ENCODE measurements around the gene TUBG2.

TUBG2 gene

GRCh38 chr17:42672038-42672437 lies 13.0 kb downstream of the TUBG2 start:
- Histone ChIP-seq H2AFZ (ENCODE audit: insufficient read depth, low read length, poor library complexity) (no peak overlapping the region), H3K18ac (ENCODE audit: low read length) (no peak overlapping the region), H4K8ac (ENCODE audit: low read depth, low read length) (no peak overlapping the region), H2BK12ac (ENCODE audit: low read length) (no peak overlapping the region), H2BK5ac (ENCODE audit: low read depth, low read length, poor library complexity) (no peak overlapping the region), H3K27me3 (ENCODE audit: insufficient read depth, low read length) (peaks cover 7% of the 10 kb centered on the region), H3K4me2 (ENCODE audit: low read length) (no peak overlapping the region), H2AK5ac (ENCODE audit: low read length) (no peak overlapping the region), H3K4ac (ENCODE audit: low read depth, low read length) (no peak overlapping the region), H3K4me1 (ENCODE audit: control insufficient read depth in 1 of 2, insufficient read depth in 2 of 2, low read length in 2 of 2) (peaks cover 33 to 48% of the 10 kb centered on the region in 2 experiments), H3K23ac (ENCODE audit: low read length) (no peak overlapping the region), H4K12ac (ENCODE audit: low read depth, low read length) (no peak overlapping the region), H3K4me3 (ENCODE audit: low read depth, low read length) (no peak overlapping the region), H3K36me3 (ENCODE audit: control insufficient read depth in 1 of 2, insufficient read depth in 2 of 2, low read length in 2 of 2) (peaks cover 26% of the 10 kb centered on the region in 2 experiments), H4K91ac (ENCODE audit: low read depth, low read length) (no peak overlapping the region), H3K79me1 (ENCODE audit: low read length) (peaks cover 7% of the 10 kb centered on the region), H3K9me3 (ENCODE audit: insufficient read depth, low read depth, low read length) (peaks cover 5% of the 10 kb centered on the region), H3K79me2 (ENCODE audit: control insufficient read depth, insufficient read depth, low read length, poor library complexity) (peaks cover 4% of the 10 kb centered on the region), H3K9ac (ENCODE audit: low read length) (no peak overlapping the region), H3K14ac (ENCODE audit: low read length) (no peak overlapping the region), H3K27ac (ENCODE audit: low read depth, low read length) (no peak overlapping the region), H2BK120ac (ENCODE audit: insufficient read depth, low read length, poor library complexity) (no peak overlapping the region)
- no CpG with 5 or more reads among the region's 28 CpGs for WGBS (ENCODE audit: extremely low coverage, insufficient coverage, insufficient read length)
- DNase-seq = no peak

GRCh38 chr17:42673266-42673884 lies 14.3 kb downstream of the TUBG2 start:
- Histone ChIP-seq H2BK5ac (ENCODE audit: low read depth, low read length, poor library complexity) (no peak overlapping the region), H2BK120ac (ENCODE audit: insufficient read depth, low read length, poor library complexity) (no peak overlapping the region), H3K27ac (ENCODE audit: low read depth, low read length) (no peak overlapping the region), H3K79me1 (ENCODE audit: low read length) (peaks cover 17% of the 10 kb centered on the region), H2AK5ac (ENCODE audit: low read length) (no peak overlapping the region), H3K9ac (ENCODE audit: low read length) (no peak overlapping the region), H3K27me3 (ENCODE audit: insufficient read depth, low read length) (peaks cover 7% of the 10 kb centered on the region), H3K23ac (ENCODE audit: low read length) (no peak overlapping the region), H2BK12ac (ENCODE audit: low read length) (no peak overlapping the region), H3K79me2 (ENCODE audit: control insufficient read depth, insufficient read depth, low read length, poor library complexity) (peaks cover 6% of the 10 kb centered on the region), H3K4me1 (ENCODE audit: control insufficient read depth in 1 of 2, insufficient read depth in 2 of 2, low read length in 2 of 2) (peaks cover 31 to 44% of the 10 kb centered on the region in 2 experiments), H3K4me2 (ENCODE audit: low read length) (no peak overlapping the region), H4K12ac (ENCODE audit: low read depth, low read length) (no peak overlapping the region), H3K36me3 (ENCODE audit: control insufficient read depth in 1 of 2, insufficient read depth in 2 of 2, low read length in 2 of 2) (peaks cover 17 to 19% of the 10 kb centered on the region in 2 experiments), H3K4ac (ENCODE audit: low read depth, low read length) (no peak overlapping the region), H2AFZ (ENCODE audit: insufficient read depth, low read length, poor library complexity) (no peak overlapping the region), H4K8ac (ENCODE audit: low read depth, low read length) (no peak overlapping the region), H3K18ac (ENCODE audit: low read length) (no peak overlapping the region), H3K4me3 (ENCODE audit: low read depth, low read length) (no peak overlapping the region), H4K91ac (ENCODE audit: low read depth, low read length) (no peak overlapping the region), H3K14ac (ENCODE audit: low read length) (no peak overlapping the region), H3K9me3 (ENCODE audit: insufficient read depth, low read depth, low read length) (peaks cover 5% of the 10 kb centered on the region)
- no CpG with 5 or more reads among the region's 30 CpGs for WGBS (ENCODE audit: extremely low coverage, insufficient coverage, insufficient read length)
- no peak for DNase-seq

GRCh38 chr17:42673885-42674754 lies 15.0 kb downstream of the TUBG2 start:
- Histone ChIP-seq H3K4me2 (ENCODE audit: low read length) (peak overlapping the region; percentile 27), H3K23ac (ENCODE audit: low read length) (no peak overlapping the region), H2BK5ac (ENCODE audit: low read depth, low read length, poor library complexity) (no peak overlapping the region), H3K4me3 (ENCODE audit: low read depth, low read length) (no peak overlapping the region), H4K91ac (ENCODE audit: low read depth, low read length) (no peak overlapping the region), H3K9ac (ENCODE audit: low read length) (no peak overlapping the region), H3K27me3 (ENCODE audit: insufficient read depth, low read length) (peaks cover 7% of the 10 kb centered on the region), H4K8ac (ENCODE audit: low read depth, low read length) (no peak overlapping the region), H3K79me1 (ENCODE audit: low read length) (peaks cover 21% of the 10 kb centered on the region), H3K79me2 (ENCODE audit: control insufficient read depth, insufficient read depth, low read length, poor library complexity) (peaks cover 6% of the 10 kb centered on the region), H2AFZ (ENCODE audit: insufficient read depth, low read length, poor library complexity) (no peak overlapping the region), H3K9me3 (ENCODE audit: insufficient read depth, low read depth, low read length) (peaks cover 5% of the 10 kb centered on the region), H2BK120ac (ENCODE audit: insufficient read depth, low read length, poor library complexity) (no peak overlapping the region), H2BK12ac (ENCODE audit: low read length) (no peak overlapping the region), H3K36me3 (ENCODE audit: control insufficient read depth in 1 of 2, insufficient read depth in 2 of 2, low read length in 2 of 2) (peaks cover 17 to 19% of the 10 kb centered on the region in 2 experiments), H3K4ac (ENCODE audit: low read depth, low read length) (no peak overlapping the region), H3K27ac (ENCODE audit: low read depth, low read length) (no peak overlapping the region), H3K18ac (ENCODE audit: low read length) (no peak overlapping the region), H3K4me1 (ENCODE audit: control insufficient read depth in 1 of 2, insufficient read depth in 2 of 2, low read length in 2 of 2) (peaks cover 34 to 44% of the 10 kb centered on the region in 2 experiments), H2AK5ac (ENCODE audit: low read length) (no peak overlapping the region), H4K12ac (ENCODE audit: low read depth, low read length) (no peak overlapping the region), H3K14ac (ENCODE audit: low read length) (no peak overlapping the region)
- no CpG with 5 or more reads among the region's 32 CpGs for WGBS (ENCODE audit: extremely low coverage, insufficient coverage, insufficient read length)
- peak in 1 of 2 donors; percentile 15 for DNase-seq

- H3K4me3 ChIP-seq (ENCODE audit: low read depth, low read length) = no peak overlapping the region
- DNase-seq = no peak
- H2BK5ac ChIP-seq (ENCODE audit: low read depth, low read length, poor library complexity) = no peak overlapping the region
- WGBS (ENCODE audit: extremely low coverage, insufficient coverage, insufficient read length) = no CpG with 5 or more reads among the region's 9 CpGs
- no peak overlapping the region for H2AK5ac ChIP-seq (ENCODE audit: low read length)
- no peak overlapping the region for H3K18ac ChIP-seq (ENCODE audit: low read length)
- H3K4ac ChIP-seq (ENCODE audit: low read depth, low read length) = no peak overlapping the region
- H3K79me2 ChIP-seq (ENCODE audit: control insufficient read depth, insufficient read depth, low read length, poor library complexity) = peaks cover 9% of the 10 kb centered on the region
- H3K36me3 ChIP-seq (ENCODE audit: control insufficient read depth in 1 of 2, insufficient read depth in 2 of 2, low read length in 2 of 2) = peaks cover 17 to 19% of the 10 kb centered on the region in 2 experiments
- H3K79me1 ChIP-seq (ENCODE audit: low read length) = peaks cover 27% of the 10 kb centered on the region
- H2BK120ac ChIP-seq (ENCODE audit: insufficient read depth, low read length, poor library complexity) = no peak overlapping the region
- H3K4me1 ChIP-seq (ENCODE audit: control insufficient read depth in 1 of 2, insufficient read depth in 2 of 2, low read length in 2 of 2) = peaks cover 34 to 43% of the 10 kb centered on the region in 2 experiments
- H3K9me3 ChIP-seq (ENCODE audit: insufficient read depth, low read depth, low read length) = peaks cover 5% of the 10 kb centered on the region
- H4K8ac ChIP-seq (ENCODE audit: low read depth, low read length) = no peak overlapping the region
- H3K27ac ChIP-seq (ENCODE audit: low read depth, low read length) = no peak overlapping the region
- H4K91ac ChIP-seq (ENCODE audit: low read depth, low read length) = no peak overlapping the region
- H3K14ac ChIP-seq (ENCODE audit: low read length) = no peak overlapping the region
- no peak overlapping the region for H2AFZ ChIP-seq (ENCODE audit: insufficient read depth, low read length, poor library complexity)
- no peak overlapping the region for H2BK12ac ChIP-seq (ENCODE audit: low read length)
- H3K23ac ChIP-seq (ENCODE audit: low read length) = no peak overlapping the region
- H3K9ac ChIP-seq (ENCODE audit: low read length) = no peak overlapping the region
- peak overlapping the region; percentile 93 for H3K4me2 ChIP-seq (ENCODE audit: low read length)
- H3K27me3 ChIP-seq (ENCODE audit: insufficient read depth, low read length) = peaks cover 7% of the 10 kb centered on the region
- H4K12ac ChIP-seq (ENCODE audit: low read depth, low read length) = no peak overlapping the region
These were observed 15.8 kb downstream of the TUBG2 start for GRCh38 chr17:42674755-42675347.
